ENCODE data around the gene RANBP17.

The RANBP17 gene

GRCh38 chr5:171226096-171226754 lies 364.4 kb downstream of the RANBP17 start:
- Histone ChIP-seq H2AFZ (ENCODE audit: low read depth, low read length) (no peak overlapping the region), H3K4me2 (ENCODE audit: low read length) (no peak overlapping the region), H3K36me3 (replicated peaks; ENCODE audit: low read depth, low read length) (no peaks in the 10 kb centered on the region), H3K27me3 (ENCODE audit: low read depth, low read length) (peaks cover 32% of the 10 kb centered on the region), H3K79me2 (ENCODE audit: low read length) (no peaks in the 10 kb centered on the region), H3K4me3 (ENCODE audit: low read length) (no peak overlapping the region), H3K4me1 (ENCODE audit: low read length) (no peaks in the 10 kb centered on the region), H3K9ac (ENCODE audit: low read length) (no peak overlapping the region), H4K20me1 (ENCODE audit: insufficient read depth, low read length) (no peaks in the 10 kb centered on the region), H3K27ac (ENCODE audit: low read length) (no peak overlapping the region), H3K9me3 (ENCODE audit: insufficient read depth, low read length) (no peaks in the 10 kb centered on the region)
- TF ChIP-seq CTCF (IDR thresholded peaks at IDR 0.05; ENCODE audit: low read depth, low read length) (peak; percentile 30; the same call in 1 of the 2 replicates), EZH2phosphoT487 (IDR thresholded peaks at IDR 0.05; ENCODE audit: low read depth) (no peak)

GRCh38 chr5:171226864-171227263 lies 365.0 kb downstream of the RANBP17 start:
- no peak overlapping the region for H2AFZ ChIP-seq (ENCODE audit: low read depth, low read length)

GRCh38 chr5:171236651-171237050 lies 374.8 kb downstream of the RANBP17 start:
- TF ChIP-seq CTCF (IDR thresholded peaks at IDR 0.05; ENCODE audit: low read depth, low read length), result no peak
- no peak for TF ChIP-seq EZH2phosphoT487 (IDR thresholded peaks at IDR 0.05; ENCODE audit: low read depth)
- Histone ChIP-seq H3K27ac (ENCODE audit: low read length) (no peak overlapping the region), H3K36me3 (replicated peaks; ENCODE audit: low read depth, low read length) (no peaks in the 10 kb centered on the region)

More at GRCh38 chr5:171226864-171227263, 365.0 kb downstream of the RANBP17 start:
- H3K36me3 ChIP-seq (replicated peaks; ENCODE audit: low read depth, low read length), result no peaks in the 10 kb centered on the region
- no peaks in the 10 kb centered on the region for H4K20me1 ChIP-seq (ENCODE audit: insufficient read depth, low read length)
- no peak overlapping the region for H3K4me3 ChIP-seq (ENCODE audit: low read length)
- H3K9ac ChIP-seq (ENCODE audit: low read length), result no peak overlapping the region
- H3K4me2 ChIP-seq (ENCODE audit: low read length), result no peak overlapping the region
- no peaks in the 10 kb centered on the region for H3K4me1 ChIP-seq (ENCODE audit: low read length)
- TF ChIP-seq CTCF (IDR thresholded peaks at IDR 0.05; ENCODE audit: low read depth, low read length) (no peak), EZH2phosphoT487 (IDR thresholded peaks at IDR 0.05; ENCODE audit: low read depth) (no peak)
- no peak overlapping the region for H3K27ac ChIP-seq (ENCODE audit: low read length)
- H3K79me2 ChIP-seq (ENCODE audit: low read length), result no peaks in the 10 kb centered on the region
- H3K9me3 ChIP-seq (ENCODE audit: insufficient read depth, low read length), result no peaks in the 10 kb centered on the region
- H3K27me3 ChIP-seq (ENCODE audit: low read depth, low read length), result peaks cover 26% of the 10 kb centered on the region

GRCh38 chr5:171242521-171242920 lies 380.7 kb downstream of the RANBP17 start:
- H3K4me3 ChIP-seq (ENCODE audit: low read length), result no peak overlapping the region
- H3K27me3 ChIP-seq (ENCODE audit: low read depth, low read length), result peaks cover 20% of the 10 kb centered on the region; the same call in 1 of the 2 replicates
- H3K36me3 ChIP-seq (replicated peaks; ENCODE audit: low read depth, low read length), result no peaks in the 10 kb centered on the region
- H3K4me1 ChIP-seq (ENCODE audit: low read length), result no peaks in the 10 kb centered on the region
- H3K9ac ChIP-seq (ENCODE audit: low read length), result no peak overlapping the region
- H3K27ac ChIP-seq (ENCODE audit: low read length), result no peak overlapping the region
- no peak overlapping the region for H2AFZ ChIP-seq (ENCODE audit: low read depth, low read length)
- H3K9me3 ChIP-seq (ENCODE audit: insufficient read depth, low read length), result no peaks in the 10 kb centered on the region
- no peak overlapping the region for H3K4me2 ChIP-seq (ENCODE audit: low read length)
- no peaks in the 10 kb centered on the region for H3K79me2 ChIP-seq (ENCODE audit: low read length)
- no peaks in the 10 kb centered on the region for H4K20me1 ChIP-seq (ENCODE audit: insufficient read depth, low read length)
- TF ChIP-seq EZH2phosphoT487 (IDR thresholded peaks at IDR 0.05; ENCODE audit: low read depth) (no peak), CTCF (IDR thresholded peaks at IDR 0.05; ENCODE audit: low read depth, low read length) (no peak)

More at GRCh38 chr5:171236651-171237050, 374.8 kb downstream of the RANBP17 start:
- Histone ChIP-seq H2AFZ (ENCODE audit: low read depth, low read length) (no peak overlapping the region), H3K4me1 (ENCODE audit: low read length) (no peaks in the 10 kb centered on the region), H3K4me2 (ENCODE audit: low read length) (no peak overlapping the region), H4K20me1 (ENCODE audit: insufficient read depth, low read length) (no peaks in the 10 kb centered on the region), H3K9ac (ENCODE audit: low read length) (no peak overlapping the region), H3K9me3 (ENCODE audit: insufficient read depth, low read length) (no peaks in the 10 kb centered on the region), H3K27me3 (ENCODE audit: low read depth, low read length) (peaks cover 21% of the 10 kb centered on the region; the same call in 1 of the 2 replicates), H3K4me3 (ENCODE audit: low read length) (no peak overlapping the region), H3K79me2 (ENCODE audit: low read length) (no peaks in the 10 kb centered on the region)

Data from OCI-LY3 (cell line).